Measurements from ENCODE around the gene MRE11. TPM values are rescaled to one million over a fixed set of nuclear protein-coding genes. Genes with fewer than 3 reads are reported as not detected.

The MRE11 gene
- total and polyA plus RNA-seq, 5 experiments from 2014 or later: 10.3 to 43.5 (median 15.8) TPM

GRCh38 chr11:94494126-94494680 is 559 bp upstream of the MRE11 start:
- Mint-ChIP-seq H3K9me3 (no peaks in the 10 kb centered on the region), H3K27me3 (no peaks in the 10 kb centered on the region), H3K36me3 (peaks cover 8 to 41% (median 9%) of the 10 kb centered on the region in 3 donors), H3K27ac (peak overlapping the region; percentile 92 to 99 (median 98)), H3K4me1 (peaks cover 17 to 43% (median 41%) of the 10 kb centered on the region in 4 donors), H3K4me3 (peak overlapping the region; percentile 92 to 99 (median 94))
- POLR2A ChIA-PET: interaction anchor here (0.6 to 1.4 kb wide), 8 partner anchors 9 to 1909 kb away, joined by 3 to 6 read pairs (median 4); partner anchors contain the start of genes C11orf54, C11orf97, CCDC82 and JRKL
- ATAC-seq (peak; percentile 67 to 70), DNase-seq (no peak)

GRCh38 chr11:94486068-94486467 is 7.6 kb downstream of the MRE11 start:
- Mint-ChIP-seq H3K9me3 (no peaks in the 10 kb centered on the region), H3K4me3 (no peak overlapping the region), H3K27ac (peak overlapping the region in 1 of 10 donors; percentile 8), H3K36me3 (peaks cover 15 to 91% (median 63%) of the 10 kb centered on the region in 3 donors), H3K4me1 (peaks cover 0 to 22% (median 8%) of the 10 kb centered on the region in 4 donors), H3K27me3 (no peaks in the 10 kb centered on the region)
- DNase-seq (no peak), ATAC-seq (no peak)
- POLR2A ChIA-PET: interaction anchor here (0.7 kb wide), 1 partner anchor 69 kb away, joined by 3 read pairs; no protein-coding TSS in a partner anchor

- Mint-ChIP-seq H3K36me3 (peaks cover 5 to 93% (median 45%) of the 10 kb centered on the region in 3 donors), H3K4me3 (no peak overlapping the region)
Observed at GRCh38 chr11:94481342-94481741, 12.3 kb downstream of the MRE11 start.

GRCh38 chr11:94477624-94478023 is 16.0 kb downstream of the MRE11 start:
- Mint-ChIP-seq H3K4me1 (peaks cover 6 to 24% (median 15%) of the 10 kb centered on the region in 4 donors), H3K27me3 (no peaks in the 10 kb centered on the region), H3K9me3 (no peaks in the 10 kb centered on the region), H3K36me3 (peaks cover 8 to 89% (median 40%) of the 10 kb centered on the region in 3 donors), H3K4me3 (no peak overlapping the region), H3K27ac (peak overlapping the region in 7 of 10 donors; percentile 5 to 85 (median 25))
- ATAC-seq (no peak), DNase-seq (no peak)
- POLR2A ChIA-PET: no interaction called here

More at GRCh38 chr11:94481342-94481741, 12.3 kb downstream of the MRE11 start:
- POLR2A ChIA-PET: no interaction called here
- H3K9me3 Mint-ChIP-seq: no peaks in the 10 kb centered on the region
- H3K27me3 Mint-ChIP-seq: no peaks in the 10 kb centered on the region
- ATAC-seq (no peak), DNase-seq (no peak)
- no peak overlapping the region for H3K27ac Mint-ChIP-seq
- peaks cover 3 to 10% (median 8%) of the 10 kb centered on the region in 4 donors for H3K4me1 Mint-ChIP-seq

GRCh38 chr11:94472916-94473799 is 20.5 kb downstream of the MRE11 start:
- no peak for ATAC-seq
- peaks cover 11 to 79% (median 40%) of the 10 kb centered on the region in 3 donors for H3K36me3 Mint-ChIP-seq
- peak overlapping the region in 2 of 10 donors; percentile 5 to 25 for H3K4me3 Mint-ChIP-seq
- DNase-seq: peak in 1 of 10 donors; percentile 29
- H3K27me3 Mint-ChIP-seq: no peaks in the 10 kb centered on the region
- peaks cover 6 to 24% (median 15%) of the 10 kb centered on the region in 4 donors for H3K4me1 Mint-ChIP-seq
- peak overlapping the region in 3 of 10 donors; percentile 4 to 75 (median 14) for H3K27ac Mint-ChIP-seq
- POLR2A ChIA-PET: no interaction called here
- no peaks in the 10 kb centered on the region for H3K9me3 Mint-ChIP-seq

- Mint-ChIP-seq H3K9me3 (no peaks in the 10 kb centered on the region), H3K4me3 (no peak overlapping the region), H3K36me3 (peaks cover 24 to 80% (median 54%) of the 10 kb centered on the region in 3 donors), H3K27ac (no peak overlapping the region), H3K27me3 (no peaks in the 10 kb centered on the region), H3K4me1 (peaks cover 7 to 16% (median 11%) of the 10 kb centered on the region in 4 donors)
- ATAC-seq: no peak
- DNase-seq: no peak
- POLR2A ChIA-PET: no interaction called here
Observed at GRCh38 chr11:94469416-94469815, 24.2 kb downstream of the MRE11 start.

GRCh38 chr11:94459576-94459975 is 34.1 kb downstream of the MRE11 start:
- H3K36me3 Mint-ChIP-seq: peaks cover 29 to 89% (median 59%) of the 10 kb centered on the region in 3 donors
- POLR2A ChIA-PET: no interaction called here
- no peak overlapping the region for H3K4me3 Mint-ChIP-seq
- H3K27ac Mint-ChIP-seq: no peak overlapping the region
- DNase-seq (no peak), ATAC-seq (no peak)
- H3K27me3 Mint-ChIP-seq: no peaks in the 10 kb centered on the region
- H3K4me1 Mint-ChIP-seq: peaks cover 0 to 4% (median 0%) of the 10 kb centered on the region in 4 donors
- no peaks in the 10 kb centered on the region for H3K9me3 Mint-ChIP-seq

- peak overlapping the region in 1 of 10 donors; percentile 35 for H3K27ac Mint-ChIP-seq
Observed at GRCh38 chr11:94457118-94458029, 36.3 kb downstream of the MRE11 start.

GRCh38 chr11:94455861-94456260 is 37.8 kb downstream of the MRE11 start:
- H3K36me3 Mint-ChIP-seq: peaks cover 24 to 79% (median 42%) of the 10 kb centered on the region in 3 donors
- no peak overlapping the region for H3K27ac Mint-ChIP-seq
- H3K27me3 Mint-ChIP-seq: no peaks in the 10 kb centered on the region
- no peak overlapping the region for H3K4me3 Mint-ChIP-seq
- no peak for DNase-seq
- peaks cover 0 to 6% (median 0%) of the 10 kb centered on the region in 9 donors for H3K9me3 Mint-ChIP-seq
- H3K4me1 Mint-ChIP-seq: peaks cover 0 to 2% (median under 1%) of the 10 kb centered on the region in 4 donors
- ATAC-seq: no peak
- POLR2A ChIA-PET: no interaction called here

More at GRCh38 chr11:94457118-94458029, 36.3 kb downstream of the MRE11 start:
- H3K4me3 Mint-ChIP-seq: no peak overlapping the region
- peaks cover 0 to 3% (median under 1%) of the 10 kb centered on the region in 4 donors for H3K4me1 Mint-ChIP-seq
- DNase-seq (no peak), ATAC-seq (no peak)
- peaks cover 0 to 6% (median 0%) of the 10 kb centered on the region in 9 donors for H3K9me3 Mint-ChIP-seq
- peaks cover 31 to 86% (median 54%) of the 10 kb centered on the region in 3 donors for H3K36me3 Mint-ChIP-seq
- POLR2A ChIA-PET: no interaction called here
- H3K27me3 Mint-ChIP-seq: no peaks in the 10 kb centered on the region

GRCh38 chr11:94454301-94454700 is 39.3 kb downstream of the MRE11 start:
- peaks cover 0 to 2% (median under 1%) of the 10 kb centered on the region in 4 donors for H3K4me1 Mint-ChIP-seq
- peaks cover 0 to 6% (median 0%) of the 10 kb centered on the region in 9 donors for H3K9me3 Mint-ChIP-seq
- DNase-seq: no peak
- ATAC-seq: no peak
- peaks cover 13 to 71% (median 32%) of the 10 kb centered on the region in 3 donors for H3K36me3 Mint-ChIP-seq
- H3K27ac Mint-ChIP-seq: no peak overlapping the region
- POLR2A ChIA-PET: no interaction called here
- H3K27me3 Mint-ChIP-seq: no peaks in the 10 kb centered on the region
- H3K4me3 Mint-ChIP-seq: no peak overlapping the region

GRCh38 chr11:94452988-94453387 is 40.7 kb downstream of the MRE11 start:
- peaks cover 0 to 2% (median under 1%) of the 10 kb centered on the region in 4 donors for H3K4me1 Mint-ChIP-seq
- no peak for DNase-seq
- no peak for ATAC-seq
- no peaks in the 10 kb centered on the region for H3K27me3 Mint-ChIP-seq
- no peak overlapping the region for H3K4me3 Mint-ChIP-seq
- POLR2A ChIA-PET: no interaction called here
- peaks cover 12 to 71% (median 28%) of the 10 kb centered on the region in 3 donors for H3K36me3 Mint-ChIP-seq
- peaks cover 0 to 6% (median 0%) of the 10 kb centered on the region in 9 donors for H3K9me3 Mint-ChIP-seq
- H3K27ac Mint-ChIP-seq: no peak overlapping the region

- Mint-ChIP-seq H3K27me3 (no peaks in the 10 kb centered on the region), H3K27ac (no peak overlapping the region), H3K4me1 (peaks cover 0 to 1% (median 0%) of the 10 kb centered on the region in 4 donors), H3K9me3 (peaks cover 0 to 6% (median 0%) of the 10 kb centered on the region in 9 donors), H3K36me3 (peaks cover 12 to 68% (median 26%) of the 10 kb centered on the region in 3 donors), H3K4me3 (no peak overlapping the region)
- DNase-seq: no peak
- no peak for ATAC-seq
- POLR2A ChIA-PET: no interaction called here
Observed at GRCh38 chr11:94450048-94450447, 43.6 kb downstream of the MRE11 start.

Data from naive thymus-derived CD8-positive, alpha-beta T cell (primary cell).